ENCODE measurements around the gene SP140L. TPM values are rescaled to one million over a fixed set of nuclear protein-coding genes. Genes with fewer than 3 reads are reported as not detected.
A peak's percentile ranks its signal among the peaks of the same experiment; 100 is the strongest.

The SP140L gene
- polyA plus RNA-seq, 3 donors: 6.5 to 23.7 (median 8.5) TPM

DNA sequence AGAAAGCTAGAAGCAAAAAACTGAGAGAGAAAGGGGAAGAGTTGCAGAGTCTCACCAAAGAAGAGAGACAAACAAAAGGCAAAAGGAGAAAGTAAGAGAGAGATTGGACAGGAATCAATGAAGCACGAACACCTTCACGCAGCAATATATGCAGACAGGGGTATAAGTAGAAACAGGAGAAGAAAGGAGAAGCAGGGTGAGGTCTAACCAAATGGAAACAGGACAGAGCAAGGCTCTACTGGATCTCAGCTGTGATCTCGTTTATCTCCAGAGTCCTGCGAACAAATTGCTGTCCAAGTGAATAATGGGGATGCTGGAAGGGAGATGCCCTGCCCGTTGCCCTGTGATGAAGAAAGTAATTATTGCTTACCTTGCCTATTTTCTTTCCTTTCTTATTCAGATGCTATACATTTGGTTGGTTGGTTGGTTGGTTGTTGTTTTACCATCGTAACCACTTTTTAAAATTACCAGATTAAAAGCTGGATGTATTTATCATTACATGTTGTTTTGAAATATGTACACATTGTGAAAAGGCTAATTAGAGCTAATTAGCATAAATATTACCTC lies 123.0 kb downstream of the SP140L start:
- peaks cover 52% of the 10 kb centered on the region for H4K20me1 ChIP-seq (ENCODE audit: insufficient read depth, low read length)
- no peaks in the 10 kb centered on the region for H3K27me3 ChIP-seq (ENCODE audit: control insufficient read depth in 2 of 2, insufficient read depth in 2 of 2, low read length in 2 of 2)
- H3K27ac Mint-ChIP-seq: peak overlapping the region in 3 of 7 donors; percentile 31 to 92 (median 79)
- H3K36me3 Mint-ChIP-seq: peaks cover 90 to 96% of the 10 kb centered on the region in 2 donors
- H3K36me3 ChIP-seq (replicated peaks in 1 of 2; ENCODE audit: control insufficient read depth in 1 of 2, insufficient read depth in 2 of 2, low read length in 2 of 2): peaks cover 80 to 100% of the 10 kb centered on the region in 2 donors
- peaks cover 12 to 27% (median 16%) of the 10 kb centered on the region in 7 donors for H3K9me3 Mint-ChIP-seq
- WGBS (ENCODE audit: insufficient coverage): 100% methylated on average over 3 of the region's 6 CpGs
- peaks cover 39% of the 10 kb centered on the region for H3K4me1 Mint-ChIP-seq
- H3K9ac ChIP-seq (ENCODE audit: insufficient read depth, low read length, poor library complexity, severe bottlenecking): no peak overlapping the region
- peaks cover 9 to 14% of the 10 kb centered on the region in 2 donors for H3K9me3 ChIP-seq (replicated peaks in 1 of 2; ENCODE audit: control insufficient read depth in 1 of 2, insufficient read depth in 1 of 2, low read length in 2 of 2)
- no peak overlapping the region for H3K4me3 Mint-ChIP-seq
- H3K4me1 ChIP-seq (ENCODE audit: control insufficient read depth in 1 of 2, insufficient read depth in 2 of 2, low read length in 2 of 2): peaks cover 20 to 22% of the 10 kb centered on the region in 2 donors
- no peak for DNase-seq
- H3K79me2 ChIP-seq (ENCODE audit: insufficient read depth, low read length): peaks cover 62% of the 10 kb centered on the region
- no peak overlapping the region for H2AFZ ChIP-seq (ENCODE audit: insufficient read depth, low read depth, low read length, poor library complexity, severe bottlenecking)
- H3K4me3 ChIP-seq (replicated peaks in 1 of 3; ENCODE audit: low read depth in 2 of 3, low read length in 3 of 3): no peak overlapping the region
- H3K27me3 Mint-ChIP-seq (ENCODE audit: low read depth in 3 of 3): peaks cover 0 to 4% (median 1%) of the 10 kb centered on the region in 3 donors
- H3K4me2 ChIP-seq (replicated peaks; ENCODE audit: extremely low read depth, low read length, poor library complexity, severe bottlenecking): no peak overlapping the region
- TF ChIP-seq CTCF (IDR thresholded peaks at IDR 0.05): no peak
- intact Hi-C loops (cut with micrococcal nuclease): loop anchor here in 1 of 2 donors (5.0 kb wide), 1 partner anchor 38 kb away; no protein-coding TSS in a partner anchor
- peak overlapping the region in 1 of 2 donors; percentile 81 for H3K27ac ChIP-seq (ENCODE audit: low read depth in 1 of 2, low read length in 2 of 2)

DNA sequence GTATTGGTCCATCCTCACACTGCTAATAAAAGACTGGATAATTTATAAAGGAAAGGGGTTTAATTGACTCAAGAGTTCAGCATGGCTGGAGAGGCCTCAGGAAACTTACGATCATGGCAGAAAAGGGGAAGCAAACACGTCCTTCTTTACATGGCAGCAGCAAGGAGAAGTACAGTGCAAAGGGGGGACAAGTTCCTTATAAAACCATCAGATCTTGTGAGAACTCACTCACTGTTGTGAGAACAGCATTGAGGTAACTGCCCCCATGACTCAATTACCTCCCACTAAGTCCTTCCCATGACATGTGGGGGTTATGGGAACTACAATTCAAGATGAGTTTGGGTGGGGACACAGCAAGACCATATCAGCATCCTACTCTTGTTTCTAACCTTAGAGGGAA lies 126.0 kb downstream of the SP140L start:
- Histone ChIP-seq H4K20me1 (ENCODE audit: insufficient read depth, low read length) (peaks cover 29% of the 10 kb centered on the region), H3K36me3 (replicated peaks in 1 of 2; ENCODE audit: control insufficient read depth in 1 of 2, insufficient read depth in 2 of 2, low read length in 2 of 2) (peaks cover 57 to 92% of the 10 kb centered on the region in 2 donors), H3K79me2 (ENCODE audit: insufficient read depth, low read length) (peaks cover 68% of the 10 kb centered on the region), H3K9me3 (replicated peaks in 1 of 2; ENCODE audit: control insufficient read depth in 1 of 2, insufficient read depth in 1 of 2, low read length in 2 of 2) (peaks cover 9 to 14% of the 10 kb centered on the region in 2 donors), H3K4me1 (ENCODE audit: control insufficient read depth in 1 of 2, insufficient read depth in 2 of 2, low read length in 2 of 2) (peaks cover 27 to 31% of the 10 kb centered on the region in 2 donors), H3K27ac (ENCODE audit: low read depth in 1 of 2, low read length in 2 of 2) (peak overlapping the region in 1 of 2 donors; percentile 39), H3K4me3 (replicated peaks in 1 of 3; ENCODE audit: low read depth in 2 of 3, low read length in 3 of 3) (no peak overlapping the region), H3K9ac (ENCODE audit: insufficient read depth, low read length, poor library complexity, severe bottlenecking) (no peak overlapping the region), H3K4me2 (replicated peaks; ENCODE audit: extremely low read depth, low read length, poor library complexity, severe bottlenecking) (no peak overlapping the region), H3K27me3 (ENCODE audit: control insufficient read depth in 2 of 2, insufficient read depth in 2 of 2, low read length in 2 of 2) (no peaks in the 10 kb centered on the region), H2AFZ (ENCODE audit: insufficient read depth, low read depth, low read length, poor library complexity, severe bottlenecking) (no peak overlapping the region)
- Mint-ChIP-seq H3K4me1 (peaks cover 43% of the 10 kb centered on the region), H3K36me3 (peaks cover 79 to 85% of the 10 kb centered on the region in 2 donors), H3K4me3 (no peak overlapping the region), H3K27ac (peak overlapping the region in 5 of 7 donors; percentile 16 to 66 (median 58)), H3K27me3 (ENCODE audit: low read depth in 3 of 3) (peaks cover 0 to 2% (median 1%) of the 10 kb centered on the region in 3 donors), H3K9me3 (peaks cover 15 to 37% (median 24%) of the 10 kb centered on the region in 7 donors)
- no peak for TF ChIP-seq CTCF (IDR thresholded peaks at IDR 0.05)
- no CpG with 5 or more reads among the region's 2 CpGs for WGBS (ENCODE audit: insufficient coverage)
- intact Hi-C loops (cut with micrococcal nuclease): no loop called here
- DNase-seq: peak in 2 of 3 donors; percentile 62 to 66

Other genes starting within 250 kb of the SP140L start
- 10 to 100 TPM; 39.1 to 66.1 (median 65.5) TPM for gene SP110, start 107.2 kb upstream of the SP140L start, polyA plus RNA-seq
- gene SP140, start 101.5 kb upstream of the SP140L start, polyA plus RNA-seq: 1 to 10 TPM; 2.5 to 7.3 (median 5.9) TPM
- 100 to 1,000 TPM in 1 of 3 donors, 10 to 100 TPM in 2; 68.1 to 101 (median 97.4) TPM for gene SP100, start 89.0 kb downstream of the SP140L start, polyA plus RNA-seq